Measurements from ENCODE around the gene CD247.

The CD247 gene

DNA sequence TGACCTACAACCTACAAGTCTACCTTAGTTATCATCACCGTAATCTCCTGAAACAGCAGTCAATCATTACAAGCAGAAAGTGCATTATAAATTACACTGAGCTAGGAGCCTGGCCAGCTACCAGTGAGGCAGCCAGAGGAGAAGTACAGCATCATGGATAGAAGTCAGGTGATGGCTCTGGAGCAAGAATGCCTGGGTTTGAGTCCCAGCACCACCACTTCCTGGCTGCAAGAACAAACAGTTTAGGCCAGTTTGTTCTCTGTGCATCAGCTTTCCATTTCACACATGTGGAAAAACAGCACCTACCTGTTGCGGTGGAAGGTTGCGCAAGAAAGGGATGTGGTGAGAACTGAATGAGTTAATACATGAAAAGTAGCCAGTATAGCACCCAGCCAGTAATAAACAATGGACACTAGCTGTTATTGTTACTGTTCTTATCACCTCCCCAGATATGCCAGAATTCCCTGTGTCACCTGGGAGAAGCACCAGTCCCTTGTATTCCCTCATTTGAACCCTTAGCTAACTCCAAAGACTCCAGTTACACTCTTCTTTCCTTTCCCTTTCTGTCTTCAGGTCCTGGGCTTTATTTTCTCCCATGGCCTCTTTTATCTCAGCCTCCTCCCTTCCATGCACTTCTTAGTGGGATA is 26.2 kb upstream of the CD247 start:
- TF ChIP-seq, protein P1, sequence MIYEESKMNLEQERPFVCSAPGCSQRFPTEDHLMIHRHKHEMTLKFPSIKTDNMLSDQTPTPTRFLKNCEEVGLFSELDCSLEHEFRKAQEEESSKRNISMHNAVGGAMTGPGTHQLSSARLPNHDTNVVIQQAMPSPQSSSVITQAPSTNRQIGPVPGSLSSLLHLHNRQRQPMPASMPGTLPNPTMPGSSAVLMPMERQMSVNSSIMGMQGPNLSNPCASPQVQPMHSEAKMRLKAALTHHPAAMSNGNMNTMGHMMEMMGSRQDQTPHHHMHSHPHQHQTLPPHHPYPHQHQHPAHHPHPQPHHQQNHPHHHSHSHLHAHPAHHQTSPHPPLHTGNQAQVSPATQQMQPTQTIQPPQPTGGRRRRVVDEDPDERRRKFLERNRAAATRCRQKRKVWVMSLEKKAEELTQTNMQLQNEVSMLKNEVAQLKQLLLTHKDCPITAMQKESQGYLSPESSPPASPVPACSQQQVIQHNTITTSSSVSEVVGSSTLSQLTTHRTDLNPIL (CRISPR knock-in tag; IDR thresholded peaks at IDR 0.05; ENCODE audit: low read depth), result no peak
- no peak for TF ChIP-seq GLIS3 (CRISPR knock-in tag; IDR thresholded peaks at IDR 0.05)
- TF ChIP-seq, protein P2, sequence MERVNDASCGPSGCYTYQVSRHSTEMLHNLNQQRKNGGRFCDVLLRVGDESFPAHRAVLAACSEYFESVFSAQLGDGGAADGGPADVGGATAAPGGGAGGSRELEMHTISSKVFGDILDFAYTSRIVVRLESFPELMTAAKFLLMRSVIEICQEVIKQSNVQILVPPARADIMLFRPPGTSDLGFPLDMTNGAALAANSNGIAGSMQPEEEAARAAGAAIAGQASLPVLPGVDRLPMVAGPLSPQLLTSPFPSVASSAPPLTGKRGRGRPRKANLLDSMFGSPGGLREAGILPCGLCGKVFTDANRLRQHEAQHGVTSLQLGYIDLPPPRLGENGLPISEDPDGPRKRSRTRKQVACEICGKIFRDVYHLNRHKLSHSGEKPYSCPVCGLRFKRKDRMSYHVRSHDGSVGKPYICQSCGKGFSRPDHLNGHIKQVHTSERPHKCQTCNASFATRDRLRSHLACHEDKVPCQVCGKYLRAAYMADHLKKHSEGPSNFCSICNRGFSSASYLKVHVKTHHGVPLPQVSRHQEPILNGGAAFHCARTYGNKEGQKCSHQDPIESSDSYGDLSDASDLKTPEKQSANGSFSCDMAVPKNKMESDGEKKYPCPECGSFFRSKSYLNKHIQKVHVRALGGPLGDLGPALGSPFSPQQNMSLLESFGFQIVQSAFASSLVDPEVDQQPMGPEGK (CRISPR knock-in tag; IDR thresholded peaks at IDR 0.05; ENCODE audit: borderline replicate concordance), result no peak
- TF ChIP-seq ZFP3 (CRISPR knock-in tag; IDR thresholded peaks at IDR 0.05), result no peak
- no peak for TF ChIP-seq PPARA (CRISPR knock-in tag; IDR thresholded peaks at IDR 0.05; ENCODE audit: borderline replicate concordance)
- no peak for TF ChIP-seq ZNF8 (CRISPR knock-in tag; IDR thresholded peaks at IDR 0.05)
- TF ChIP-seq, protein P3, sequence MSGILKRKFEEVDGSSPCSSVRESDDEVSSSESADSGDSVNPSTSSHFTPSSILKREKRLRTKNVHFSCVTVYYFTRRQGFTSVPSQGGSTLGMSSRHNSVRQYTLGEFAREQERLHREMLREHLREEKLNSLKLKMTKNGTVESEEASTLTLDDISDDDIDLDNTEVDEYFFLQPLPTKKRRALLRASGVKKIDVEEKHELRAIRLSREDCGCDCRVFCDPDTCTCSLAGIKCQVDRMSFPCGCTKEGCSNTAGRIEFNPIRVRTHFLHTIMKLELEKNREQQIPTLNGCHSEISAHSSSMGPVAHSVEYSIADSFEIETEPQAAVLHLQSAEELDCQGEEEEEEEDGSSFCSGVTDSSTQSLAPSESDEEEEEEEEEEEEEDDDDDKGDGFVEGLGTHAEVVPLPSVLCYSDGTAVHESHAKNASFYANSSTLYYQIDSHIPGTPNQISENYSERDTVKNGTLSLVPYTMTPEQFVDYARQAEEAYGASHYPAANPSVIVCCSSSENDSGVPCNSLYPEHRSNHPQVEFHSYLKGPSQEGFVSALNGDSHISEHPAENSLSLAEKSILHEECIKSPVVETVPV (CRISPR knock-in tag; IDR thresholded peaks at IDR 0.05), result no peak
- no peak for TF ChIP-seq BACH2 (CRISPR knock-in tag; IDR thresholded peaks at IDR 0.05; ENCODE audit: borderline replicate concordance)
- no peak for TF ChIP-seq OSR1 (CRISPR knock-in tag; IDR thresholded peaks at IDR 0.05)
- no peak for TF ChIP-seq ZFP30 (CRISPR knock-in tag; IDR thresholded peaks at IDR 0.05)
- TF ChIP-seq SNAI2 (CRISPR knock-in tag; IDR thresholded peaks at IDR 0.05), result no peak
- TF ChIP-seq ZC3H10 (CRISPR knock-in tag; IDR thresholded peaks at IDR 0.05), result no peak
- no peak for TF ChIP-seq ESRRG (CRISPR knock-in tag; IDR thresholded peaks at IDR 0.05)
- no peak for TF ChIP-seq ARNTL (CRISPR knock-in tag; IDR thresholded peaks at IDR 0.05; ENCODE audit: borderline replicate concordance, low read depth)
- no peak for TF ChIP-seq CSDC2 (CRISPR knock-in tag; IDR thresholded peaks at IDR 0.05)
- ATAC-seq, result no peak

DNA sequence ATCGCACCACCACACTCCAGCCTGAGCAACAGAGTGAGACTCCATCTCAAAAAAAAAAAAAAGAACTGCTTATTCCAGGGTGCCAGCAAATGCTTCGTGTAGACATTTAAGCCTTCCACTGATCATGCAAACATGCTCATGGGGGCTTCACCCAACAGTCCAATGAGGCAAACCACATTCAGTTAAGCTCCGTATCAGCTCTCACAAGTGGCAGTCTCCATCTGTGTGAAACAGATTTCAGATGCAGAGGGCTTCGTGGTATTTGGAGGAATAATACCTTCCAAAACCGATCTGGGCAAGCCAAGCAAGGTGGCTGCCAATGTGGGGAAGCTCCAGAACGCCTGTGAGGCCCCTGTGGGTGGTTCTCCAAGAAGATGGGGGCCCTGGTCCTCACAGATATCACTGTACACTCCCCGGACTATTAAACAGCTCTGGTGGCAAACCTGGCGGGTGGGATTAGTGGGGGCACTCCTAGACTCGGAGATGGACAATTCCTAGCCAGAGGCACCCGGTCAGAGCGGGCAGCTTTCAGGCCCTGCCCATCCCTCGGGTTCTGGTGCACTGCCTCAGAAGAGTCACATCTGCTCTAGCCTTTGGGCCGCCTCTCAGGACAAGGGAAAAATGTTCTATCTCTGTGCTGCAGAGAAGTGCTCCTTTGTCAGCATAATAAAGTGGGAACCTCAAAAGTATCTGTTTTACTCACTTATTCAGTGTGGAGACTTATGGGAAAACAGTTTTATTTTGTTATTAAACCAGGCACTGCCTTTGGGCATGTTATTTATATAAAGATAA is 25.1 kb upstream of the CD247 start:
- TF ChIP-seq RARB (CRISPR knock-in tag; IDR thresholded peaks at IDR 0.05) (no peak), ESRRG (CRISPR knock-in tag; IDR thresholded peaks at IDR 0.05) (no peak)
- ATAC-seq, result no peak

DNA sequence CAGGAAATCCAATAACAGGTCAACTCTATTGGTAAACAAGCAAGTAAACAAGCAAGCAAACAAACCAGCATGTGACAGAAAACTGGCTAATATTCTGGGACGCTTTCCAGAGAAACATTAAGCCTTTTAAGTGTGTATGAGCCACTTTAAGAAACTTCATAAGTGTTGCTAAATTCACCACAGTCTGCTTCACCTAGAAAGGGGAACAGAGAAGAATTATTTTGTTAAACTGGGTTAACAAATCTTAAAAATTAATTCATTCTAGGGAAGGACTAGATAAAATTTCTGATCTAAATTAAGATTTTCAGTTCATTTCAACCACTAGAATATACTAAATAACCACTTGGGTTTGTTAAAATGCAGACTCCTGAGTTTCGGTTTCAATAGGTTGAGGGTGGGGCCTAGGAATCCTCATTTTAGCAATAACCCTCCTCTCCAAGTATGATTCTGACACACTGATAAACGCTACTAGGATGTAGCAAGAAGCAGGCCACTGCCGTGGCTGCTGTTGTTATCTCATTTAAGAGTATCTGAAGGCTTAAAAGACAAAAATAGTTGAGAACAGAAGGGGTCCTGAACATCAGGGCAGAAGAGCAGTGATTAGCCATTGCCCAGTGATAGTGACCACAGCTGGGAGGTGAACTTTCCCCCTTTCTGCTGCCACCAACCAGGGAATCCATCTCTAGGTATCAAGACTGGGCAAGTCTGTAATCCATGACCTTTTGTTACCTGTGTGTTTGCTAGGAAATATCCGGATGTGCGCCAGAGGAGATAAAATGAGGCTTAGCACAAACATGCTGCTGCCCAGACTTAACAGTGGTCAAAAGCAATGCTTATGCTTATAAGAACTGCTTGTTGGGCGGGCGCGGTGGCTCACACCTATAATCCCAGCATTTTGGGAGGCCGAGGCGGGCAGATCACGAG is 24.0 kb upstream of the CD247 start:
- ATAC-seq, result no peak

More for the DNA sequence above, 24.0 kb upstream of the CD247 start:
- TF ChIP-seq TOX (CRISPR knock-in tag; IDR thresholded peaks at IDR 0.05; ENCODE audit: borderline replicate concordance) (no peak), ARNTL (CRISPR knock-in tag; IDR thresholded peaks at IDR 0.05; ENCODE audit: borderline replicate concordance, low read depth) (no peak), ZFP3 (CRISPR knock-in tag; IDR thresholded peaks at IDR 0.05) (no peak), SNAI2 (CRISPR knock-in tag; IDR thresholded peaks at IDR 0.05) (no peak), GLIS3 (CRISPR knock-in tag; IDR thresholded peaks at IDR 0.05) (no peak), CSDC2 (CRISPR knock-in tag; IDR thresholded peaks at IDR 0.05) (no peak), OSR1 (CRISPR knock-in tag; IDR thresholded peaks at IDR 0.05) (no peak), ISL1 (CRISPR knock-in tag; IDR thresholded peaks at IDR 0.05) (no peak), ZFP30 (CRISPR knock-in tag; IDR thresholded peaks at IDR 0.05) (no peak), TCF4 (CRISPR knock-in tag; IDR thresholded peaks at IDR 0.05; ENCODE audit: borderline replicate concordance) (no peak)
- TF ChIP-seq, protein P4, sequence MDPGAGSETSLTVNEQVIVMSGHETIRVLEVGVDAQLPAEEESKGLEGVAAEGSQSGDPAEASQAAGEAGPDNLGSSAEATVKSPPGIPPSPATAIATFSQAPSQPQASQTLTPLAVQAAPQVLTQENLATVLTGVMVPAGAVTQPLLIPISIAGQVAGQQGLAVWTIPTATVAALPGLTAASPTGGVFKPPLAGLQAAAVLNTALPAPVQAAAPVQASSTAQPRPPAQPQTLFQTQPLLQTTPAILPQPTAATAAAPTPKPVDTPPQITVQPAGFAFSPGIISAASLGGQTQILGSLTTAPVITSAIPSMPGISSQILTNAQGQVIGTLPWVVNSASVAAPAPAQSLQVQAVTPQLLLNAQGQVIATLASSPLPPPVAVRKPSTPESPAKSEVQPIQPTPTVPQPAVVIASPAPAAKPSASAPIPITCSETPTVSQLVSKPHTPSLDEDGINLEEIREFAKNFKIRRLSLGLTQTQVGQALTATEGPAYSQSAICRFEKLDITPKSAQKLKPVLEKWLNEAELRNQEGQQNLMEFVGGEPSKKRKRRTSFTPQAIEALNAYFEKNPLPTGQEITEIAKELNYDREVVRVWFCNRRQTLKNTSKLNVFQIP (CRISPR knock-in tag; IDR thresholded peaks at IDR 0.05; ENCODE audit: borderline replicate concordance, low read depth), result no peak
- TF ChIP-seq, protein P5, sequence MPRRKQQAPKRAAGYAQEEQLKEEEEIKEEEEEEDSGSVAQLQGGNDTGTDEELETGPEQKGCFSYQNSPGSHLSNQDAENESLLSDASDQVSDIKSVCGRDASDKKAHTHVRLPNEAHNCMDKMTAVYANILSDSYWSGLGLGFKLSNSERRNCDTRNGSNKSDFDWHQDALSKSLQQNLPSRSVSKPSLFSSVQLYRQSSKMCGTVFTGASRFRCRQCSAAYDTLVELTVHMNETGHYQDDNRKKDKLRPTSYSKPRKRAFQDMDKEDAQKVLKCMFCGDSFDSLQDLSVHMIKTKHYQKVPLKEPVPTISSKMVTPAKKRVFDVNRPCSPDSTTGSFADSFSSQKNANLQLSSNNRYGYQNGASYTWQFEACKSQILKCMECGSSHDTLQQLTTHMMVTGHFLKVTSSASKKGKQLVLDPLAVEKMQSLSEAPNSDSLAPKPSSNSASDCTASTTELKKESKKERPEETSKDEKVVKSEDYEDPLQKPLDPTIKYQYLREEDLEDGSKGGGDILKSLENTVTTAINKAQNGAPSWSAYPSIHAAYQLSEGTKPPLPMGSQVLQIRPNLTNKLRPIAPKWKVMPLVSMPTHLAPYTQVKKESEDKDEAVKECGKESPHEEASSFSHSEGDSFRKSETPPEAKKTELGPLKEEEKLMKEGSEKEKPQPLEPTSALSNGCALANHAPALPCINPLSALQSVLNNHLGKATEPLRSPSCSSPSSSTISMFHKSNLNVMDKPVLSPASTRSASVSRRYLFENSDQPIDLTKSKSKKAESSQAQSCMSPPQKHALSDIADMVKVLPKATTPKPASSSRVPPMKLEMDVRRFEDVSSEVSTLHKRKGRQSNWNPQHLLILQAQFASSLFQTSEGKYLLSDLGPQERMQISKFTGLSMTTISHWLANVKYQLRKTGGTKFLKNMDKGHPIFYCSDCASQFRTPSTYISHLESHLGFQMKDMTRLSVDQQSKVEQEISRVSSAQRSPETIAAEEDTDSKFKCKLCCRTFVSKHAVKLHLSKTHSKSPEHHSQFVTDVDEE (CRISPR knock-in tag; IDR thresholded peaks at IDR 0.05), result no peak
- TF ChIP-seq, protein P2 (CRISPR knock-in tag; IDR thresholded peaks at IDR 0.05; ENCODE audit: borderline replicate concordance), result no peak
- TF ChIP-seq, protein P3 (CRISPR knock-in tag; IDR thresholded peaks at IDR 0.05), result no peak
